IPS-15b (cell line): ENCODE data around the gene GNAT1.

ENCODE experiments used
- H3K27me3 ChIP-seq: one replicate; pipeline ENCODE4 v1.6.1; 2013; ENCODE audit warnings: low read length; ENCODE audit not compliant: control insufficient read depth, insufficient read depth
- H3K36me3 ChIP-seq: one replicate; pipeline ENCODE4 v1.6.1; 2013; ENCODE audit warnings: low read length; ENCODE audit not compliant: control insufficient read depth, insufficient read depth
- H3K4me1 ChIP-seq: one replicate; pipeline ENCODE4 v1.6.1; 2013; ENCODE audit warnings: mild to moderate bottlenecking, low read length; ENCODE audit not compliant: control insufficient read depth, insufficient read depth
- H3K4me3 ChIP-seq: one replicate; pipeline ENCODE4 v1.5.1; 2013; ENCODE audit warnings: low read depth, low read length
- H3K9ac ChIP-seq: one replicate; pipeline ENCODE4 v1.6.1; 2013; ENCODE audit warnings: low read depth, mild to moderate bottlenecking, low read length
- H3K9me3 ChIP-seq: one replicate; pipeline ENCODE4 v1.6.1; 2013; ENCODE audit warnings: mild to moderate bottlenecking, low read length; ENCODE audit not compliant: control insufficient read depth, insufficient read depth

GNAT1 gene

DNA sequence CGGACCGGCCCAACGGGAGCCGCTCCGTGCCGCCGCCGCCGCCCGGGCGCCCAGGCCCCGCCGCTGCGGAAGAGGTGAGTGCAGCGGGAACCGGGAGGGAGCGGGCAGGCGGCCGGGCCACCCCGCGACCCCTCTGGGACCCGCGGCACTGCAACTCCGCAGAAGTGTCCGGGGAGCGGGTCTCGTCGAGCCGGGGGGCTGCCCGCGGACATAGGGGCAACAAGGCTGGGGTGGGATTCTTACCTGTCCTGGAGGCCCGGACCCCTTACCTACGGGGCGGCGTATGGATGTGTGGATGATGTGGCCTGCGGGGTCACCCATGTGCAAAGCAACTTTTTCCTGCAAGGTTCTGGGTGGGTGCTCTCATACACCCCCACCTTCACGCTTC is 35.9 kb upstream of the GNAT1 start:
- peaks cover 17% of the 10 kb centered on the region for H3K4me1 ChIP-seq
- peak overlapping the region; percentile 59 for H3K4me3 ChIP-seq
- peaks cover 9% of the 10 kb centered on the region for H3K36me3 ChIP-seq
- H3K9ac ChIP-seq: peak overlapping the region; percentile 4
- peaks cover 18% of the 10 kb centered on the region for H3K27me3 ChIP-seq
- no peaks in the 10 kb centered on the region for H3K9me3 ChIP-seq

DNA sequence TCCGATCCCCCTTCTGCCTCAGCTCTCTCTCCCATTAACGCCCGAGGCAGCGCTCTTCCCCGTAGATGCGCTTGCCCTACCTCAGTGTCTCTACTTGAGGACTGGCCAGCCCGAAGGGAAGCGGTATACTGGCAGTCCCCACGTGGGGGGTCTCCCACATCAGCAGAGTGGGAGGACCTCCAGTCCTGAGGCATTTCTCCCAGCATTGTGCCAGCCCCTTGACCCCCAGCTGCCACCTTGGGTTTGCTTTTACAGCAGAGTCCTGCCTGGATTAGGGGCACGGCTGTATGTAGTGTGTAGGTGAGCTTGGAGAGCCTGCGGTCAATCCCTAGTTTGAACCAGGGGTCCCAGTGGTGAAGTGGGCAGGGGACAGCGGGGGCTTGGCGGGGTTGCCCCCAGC is 35.5 kb upstream of the GNAT1 start:
- Histone ChIP-seq H3K36me3 (peaks cover 10% of the 10 kb centered on the region), H3K4me3 (peak overlapping the region; percentile 59), H3K9ac (no peak overlapping the region), H3K9me3 (no peaks in the 10 kb centered on the region), H3K4me1 (peaks cover 14% of the 10 kb centered on the region), H3K27me3 (peaks cover 18% of the 10 kb centered on the region)

DNA sequence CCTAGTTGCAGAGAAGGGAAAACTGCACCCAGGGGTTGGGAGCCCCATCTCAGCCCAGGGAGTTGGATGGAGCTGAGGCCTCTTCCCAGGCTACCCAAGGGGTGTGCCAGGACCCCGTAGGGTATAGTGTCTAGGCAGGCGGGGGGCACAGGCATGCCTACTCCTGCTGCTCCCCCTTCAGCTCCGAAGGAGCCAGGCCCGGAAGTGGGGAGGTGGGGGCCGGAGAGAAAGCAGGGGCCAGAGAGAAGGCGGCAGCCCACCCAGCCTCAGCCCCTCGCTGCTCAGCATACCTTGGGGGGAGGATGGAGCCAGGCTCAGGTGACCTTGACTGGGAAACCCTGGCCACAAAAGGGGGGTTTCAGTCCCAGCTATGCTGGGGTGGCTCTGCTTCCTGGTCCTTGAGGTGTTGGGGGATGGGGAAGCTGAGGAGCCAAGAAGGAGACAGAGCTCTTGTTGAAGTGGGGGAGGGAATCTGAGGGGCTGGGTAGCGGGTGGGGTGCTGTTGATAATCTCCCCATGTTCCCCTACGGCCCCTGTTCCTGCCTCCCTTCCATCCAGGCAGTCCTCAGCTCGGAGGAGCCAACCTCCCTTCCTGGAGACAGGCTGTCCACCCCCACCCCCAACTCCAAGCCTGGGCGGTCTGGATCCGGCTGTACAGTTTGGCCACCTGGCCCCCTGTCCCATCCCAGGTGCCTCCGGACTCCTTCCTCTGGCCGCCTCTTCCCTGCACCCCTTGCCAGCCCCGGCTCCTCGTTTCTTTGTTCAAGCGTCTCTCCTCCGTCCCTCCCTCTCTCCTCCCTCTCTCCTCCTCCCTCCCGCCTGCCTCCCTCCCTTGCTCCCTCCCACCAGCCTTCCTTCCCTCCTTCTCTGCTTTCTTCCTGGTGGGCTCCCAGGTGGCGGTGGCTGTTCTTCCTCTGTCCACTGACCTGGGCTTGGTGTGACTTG is 34.6 kb upstream of the GNAT1 start:
- H3K4me3 ChIP-seq: peak overlapping the region; percentile 59
- peaks cover 9% of the 10 kb centered on the region for H3K4me1 ChIP-seq
- peak overlapping the region; percentile 32 for H3K9ac ChIP-seq
- H3K36me3 ChIP-seq: peaks cover 19% of the 10 kb centered on the region
- peaks cover 18% of the 10 kb centered on the region for H3K27me3 ChIP-seq
- H3K9me3 ChIP-seq: no peaks in the 10 kb centered on the region

- Histone ChIP-seq H3K9ac (no peak overlapping the region), H3K27me3 (peaks cover 17% of the 10 kb centered on the region), H3K36me3 (peaks cover 30% of the 10 kb centered on the region), H3K4me3 (no peak overlapping the region), H3K9me3 (no peaks in the 10 kb centered on the region), H3K4me1 (peaks cover 9% of the 10 kb centered on the region)
These were observed 33.4 kb upstream of the GNAT1 start for GRCh38 chr3:50157827-50158529.

DNA sequence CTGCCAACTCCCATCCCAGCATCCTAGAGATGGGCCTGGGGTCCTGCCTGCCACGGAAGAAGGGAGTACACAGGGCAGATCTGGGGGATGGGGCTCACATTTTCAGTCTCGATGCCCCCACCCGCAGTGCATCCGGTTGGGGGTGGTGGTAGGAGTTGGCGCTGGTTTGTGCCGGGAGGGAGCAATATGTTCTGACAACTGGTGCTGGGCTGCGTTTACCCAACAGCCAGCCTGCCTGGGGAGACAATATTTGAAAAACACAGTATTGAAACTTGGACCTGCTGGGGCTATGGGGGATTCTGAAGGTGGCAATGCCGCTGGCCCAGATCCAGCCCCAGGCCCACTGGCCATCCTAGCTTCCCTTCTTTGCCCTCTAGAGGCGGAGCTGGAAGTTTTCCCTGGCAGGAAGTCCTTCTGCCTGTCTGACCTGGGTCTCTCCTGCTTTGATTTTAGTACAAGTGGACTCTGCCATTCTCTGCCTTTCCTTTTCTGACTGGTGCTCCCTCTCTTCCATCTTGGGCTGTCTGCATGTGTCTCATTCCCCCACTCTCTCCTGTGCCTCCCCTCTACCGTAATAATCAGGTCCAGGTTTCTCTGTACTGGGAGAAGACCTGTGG is 32.8 kb upstream of the GNAT1 start:
- Histone ChIP-seq H3K9me3 (no peaks in the 10 kb centered on the region), H3K9ac (no peak overlapping the region), H3K36me3 (peaks cover 36% of the 10 kb centered on the region), H3K4me1 (peaks cover 8% of the 10 kb centered on the region), H3K27me3 (peaks cover 10% of the 10 kb centered on the region), H3K4me3 (no peak overlapping the region)

DNA sequence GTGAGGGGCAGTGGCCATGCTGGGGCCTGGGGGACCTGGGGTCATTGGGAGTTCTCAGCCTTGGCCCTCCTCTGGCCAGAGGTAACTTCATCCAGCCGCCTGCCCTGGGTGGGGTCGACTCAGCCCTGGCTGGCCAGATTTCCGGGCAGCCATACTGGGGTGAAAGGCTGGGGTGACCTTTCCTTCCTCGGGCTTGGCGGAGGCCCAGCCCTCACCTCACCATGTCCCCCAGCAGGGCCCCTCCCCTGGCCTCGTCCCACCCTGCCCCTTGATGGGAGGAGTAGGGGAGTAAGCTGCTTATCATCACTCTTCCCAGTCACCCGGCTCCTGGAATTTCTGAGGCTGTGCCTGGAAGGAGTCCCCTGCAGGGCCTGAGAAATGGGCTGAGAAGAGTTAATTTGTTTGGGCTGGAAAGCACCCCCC is 30.8 kb upstream of the GNAT1 start:
- no peak overlapping the region for H3K4me3 ChIP-seq
- peaks cover 43% of the 10 kb centered on the region for H3K36me3 ChIP-seq
- no peak overlapping the region for H3K9ac ChIP-seq
- peaks cover 4% of the 10 kb centered on the region for H3K4me1 ChIP-seq
- peaks cover 4% of the 10 kb centered on the region for H3K27me3 ChIP-seq
- no peaks in the 10 kb centered on the region for H3K9me3 ChIP-seq

DNA sequence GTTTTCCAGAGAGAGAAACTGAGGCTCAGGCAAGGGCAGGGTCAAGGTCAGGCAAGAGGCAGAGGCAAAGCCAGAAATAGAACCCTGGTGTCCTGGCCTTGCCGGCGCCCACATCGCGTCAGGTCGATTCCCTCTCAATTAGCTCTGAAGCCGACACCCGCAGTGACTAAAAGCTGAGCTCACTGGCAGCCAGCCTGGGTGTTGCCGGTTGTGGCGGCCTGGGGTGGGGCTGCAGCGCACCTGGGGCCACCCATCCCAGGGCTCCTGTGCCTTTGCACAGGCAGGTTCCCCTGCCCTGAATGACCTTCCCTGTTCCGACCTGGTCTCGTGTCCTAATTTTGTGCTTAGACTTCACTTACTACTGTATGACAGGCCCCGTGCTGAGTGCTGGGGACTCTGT is 30.1 kb upstream of the GNAT1 start:
- no peaks in the 10 kb centered on the region for H3K9me3 ChIP-seq
- peaks cover 43% of the 10 kb centered on the region for H3K36me3 ChIP-seq

DNA sequence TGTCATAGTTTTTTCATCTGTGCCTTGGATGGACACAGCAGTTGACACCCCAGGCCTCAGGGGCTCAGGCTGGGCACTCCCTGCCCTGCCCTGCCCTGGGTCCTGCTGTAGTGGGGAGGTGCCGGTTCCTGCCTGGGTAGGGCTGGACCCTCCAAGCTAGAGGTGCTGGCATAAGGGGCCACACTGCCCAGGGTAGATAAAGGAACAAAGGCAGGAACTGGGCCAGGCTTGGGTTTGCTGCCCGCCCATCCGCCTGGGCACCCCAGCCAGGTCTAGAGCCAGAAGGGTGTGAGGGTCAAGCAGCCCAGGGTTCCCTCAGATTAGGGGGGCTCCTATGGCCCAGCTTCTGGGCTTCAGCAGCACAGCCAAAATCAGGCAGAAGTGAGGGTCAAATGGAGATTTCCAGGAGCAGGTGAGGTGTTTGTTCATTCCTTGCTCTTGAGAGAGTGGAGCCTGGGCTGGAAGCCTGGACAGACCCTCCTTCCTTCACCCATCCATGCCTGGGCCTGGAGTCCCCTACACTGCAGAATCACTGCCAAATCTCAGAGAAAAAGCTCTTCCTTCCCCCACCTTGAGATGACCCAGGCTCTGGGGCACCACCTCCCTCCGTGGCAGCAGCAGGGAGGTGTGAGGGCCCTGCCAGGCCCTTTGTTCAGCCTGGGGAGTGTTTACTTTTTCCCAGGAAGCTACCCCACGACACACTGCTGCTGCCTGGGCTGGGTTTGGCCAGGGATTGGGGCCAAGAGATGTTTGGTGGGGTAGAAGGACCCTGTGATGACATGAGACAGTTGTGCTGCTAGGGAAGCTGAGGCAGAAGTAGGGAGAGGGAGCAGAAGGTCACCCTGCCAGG is 29.2 kb upstream of the GNAT1 start:
- H3K36me3 ChIP-seq: peaks cover 47% of the 10 kb centered on the region
- H3K9ac ChIP-seq: no peak overlapping the region
- peaks cover 18% of the 10 kb centered on the region for H3K4me1 ChIP-seq
- H3K4me3 ChIP-seq: no peak overlapping the region
- no peaks in the 10 kb centered on the region for H3K27me3 ChIP-seq
- H3K9me3 ChIP-seq: no peaks in the 10 kb centered on the region

More for the DNA sequence above, 30.1 kb upstream of the GNAT1 start:
- Histone ChIP-seq H3K27me3 (peaks cover under 1% of the 10 kb centered on the region), H3K4me3 (no peak overlapping the region), H3K4me1 (peaks cover 9% of the 10 kb centered on the region), H3K9ac (no peak overlapping the region)

- Histone ChIP-seq H3K4me3 (no peak overlapping the region), H3K9ac (no peak overlapping the region), H3K9me3 (no peaks in the 10 kb centered on the region), H3K36me3 (peaks cover 47% of the 10 kb centered on the region), H3K27me3 (no peaks in the 10 kb centered on the region), H3K4me1 (peaks cover 15% of the 10 kb centered on the region)
These were observed 27.6 kb upstream of the GNAT1 start for GRCh38 chr3:50163572-50164455.

DNA sequence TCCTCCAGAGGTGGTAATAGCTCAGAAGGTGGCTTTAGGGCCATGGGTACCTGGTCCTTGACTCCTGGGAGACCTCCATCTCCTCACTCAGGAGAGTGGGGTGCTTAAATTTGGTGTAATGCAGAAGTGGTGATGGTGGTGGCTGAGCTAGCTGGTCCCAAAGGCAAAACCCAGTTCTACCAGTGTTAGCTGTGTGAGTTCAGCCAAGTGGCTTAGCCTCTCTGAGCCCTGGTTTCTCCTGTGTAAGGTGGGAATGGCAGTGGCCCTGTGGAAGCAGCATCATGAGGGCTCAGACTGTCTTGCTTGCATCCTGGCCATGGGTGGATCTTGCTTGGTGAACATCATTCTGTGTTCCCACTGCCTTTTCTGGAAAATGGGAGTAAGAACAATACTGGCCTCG is 26.9 kb upstream of the GNAT1 start:
- Histone ChIP-seq H3K4me1 (peaks cover 15% of the 10 kb centered on the region), H3K27me3 (no peaks in the 10 kb centered on the region), H3K9me3 (no peaks in the 10 kb centered on the region), H3K9ac (no peak overlapping the region), H3K4me3 (no peak overlapping the region), H3K36me3 (peaks cover 51% of the 10 kb centered on the region)
